ENCODE results near the gene ASH1L.

ASH1L gene

GRCh38 chr1:155561779-155562580 lies 623 bp downstream of the ASH1L start (continued):
- TF ChIP-seq, protein P1, sequence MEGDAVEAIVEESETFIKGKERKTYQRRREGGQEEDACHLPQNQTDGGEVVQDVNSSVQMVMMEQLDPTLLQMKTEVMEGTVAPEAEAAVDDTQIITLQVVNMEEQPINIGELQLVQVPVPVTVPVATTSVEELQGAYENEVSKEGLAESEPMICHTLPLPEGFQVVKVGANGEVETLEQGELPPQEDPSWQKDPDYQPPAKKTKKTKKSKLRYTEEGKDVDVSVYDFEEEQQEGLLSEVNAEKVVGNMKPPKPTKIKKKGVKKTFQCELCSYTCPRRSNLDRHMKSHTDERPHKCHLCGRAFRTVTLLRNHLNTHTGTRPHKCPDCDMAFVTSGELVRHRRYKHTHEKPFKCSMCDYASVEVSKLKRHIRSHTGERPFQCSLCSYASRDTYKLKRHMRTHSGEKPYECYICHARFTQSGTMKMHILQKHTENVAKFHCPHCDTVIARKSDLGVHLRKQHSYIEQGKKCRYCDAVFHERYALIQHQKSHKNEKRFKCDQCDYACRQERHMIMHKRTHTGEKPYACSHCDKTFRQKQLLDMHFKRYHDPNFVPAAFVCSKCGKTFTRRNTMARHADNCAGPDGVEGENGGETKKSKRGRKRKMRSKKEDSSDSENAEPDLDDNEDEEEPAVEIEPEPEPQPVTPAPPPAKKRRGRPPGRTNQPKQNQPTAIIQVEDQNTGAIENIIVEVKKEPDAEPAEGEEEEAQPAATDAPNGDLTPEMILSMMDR (tag by site-specific recombination; IDR thresholded peaks at IDR 0.05) = peak; percentile 42
- peak; percentile 74 for TF ChIP-seq ZBTB17 (tag by site-specific recombination; IDR thresholded peaks at IDR 0.05)
- peak; percentile 17 for TF ChIP-seq ZNF24 (tag by site-specific recombination; IDR thresholded peaks at IDR 0.05)
- TF ChIP-seq SP2 (tag by site-specific recombination; IDR thresholded peaks at IDR 0.05) = peak; percentile 45

- no peaks in the 10 kb centered on the region for H3K4me1 ChIP-seq (ENCODE audit: control insufficient read depth, insufficient read depth, low read length)
- TF ChIP-seq ZNF223 (tag by site-specific recombination; IDR thresholded peaks at IDR 0.05) (no peak), ZNF121 (tag by site-specific recombination; IDR thresholded peaks at IDR 0.05) (peak; percentile 59; the same call in 1 of the 2 replicates), ZNF623 (tag by site-specific recombination; IDR thresholded peaks at IDR 0.05) (no peak)
- ChIA-PET POLR2A (interaction anchor here (0.7 kb wide), 1 partner anchor 277 kb away, joined by 3 read pairs; no protein-coding TSS in a partner anchor), CTCF (interaction anchor here (0.6 to 0.8 kb wide), 2 partner anchors 52 to 88 kb away, joined by 3 read pairs; no protein-coding TSS in a partner anchor)
- H3K27ac ChIP-seq (ENCODE audit: extremely low read depth, low read depth, low read length) = no peak overlapping the region
- H3K36me3 ChIP-seq (ENCODE audit: control insufficient read depth in 2 of 2, insufficient read depth in 1 of 2, low read length in 2 of 2) = peaks cover 6 to 11% of the 10 kb centered on the region in 2 experiments; a peak in 2 of 3 replicates
- H3K9me3 ChIP-seq (ENCODE audit: control insufficient read depth, insufficient read depth, low read depth, low read length) = no peaks in the 10 kb centered on the region
- H3K4me3 ChIP-seq (ENCODE audit: low read depth, low read length) = no peak overlapping the region
Observed at GRCh38 chr1:155555915-155556314, 6.7 kb downstream of the ASH1L start.

- peak; percentile 33; the same call in 1 of the 2 replicates for TF ChIP-seq ZNF341 (tag by site-specific recombination; IDR thresholded peaks at IDR 0.05; ENCODE audit: low read depth)
- TF ChIP-seq, protein P2, sequence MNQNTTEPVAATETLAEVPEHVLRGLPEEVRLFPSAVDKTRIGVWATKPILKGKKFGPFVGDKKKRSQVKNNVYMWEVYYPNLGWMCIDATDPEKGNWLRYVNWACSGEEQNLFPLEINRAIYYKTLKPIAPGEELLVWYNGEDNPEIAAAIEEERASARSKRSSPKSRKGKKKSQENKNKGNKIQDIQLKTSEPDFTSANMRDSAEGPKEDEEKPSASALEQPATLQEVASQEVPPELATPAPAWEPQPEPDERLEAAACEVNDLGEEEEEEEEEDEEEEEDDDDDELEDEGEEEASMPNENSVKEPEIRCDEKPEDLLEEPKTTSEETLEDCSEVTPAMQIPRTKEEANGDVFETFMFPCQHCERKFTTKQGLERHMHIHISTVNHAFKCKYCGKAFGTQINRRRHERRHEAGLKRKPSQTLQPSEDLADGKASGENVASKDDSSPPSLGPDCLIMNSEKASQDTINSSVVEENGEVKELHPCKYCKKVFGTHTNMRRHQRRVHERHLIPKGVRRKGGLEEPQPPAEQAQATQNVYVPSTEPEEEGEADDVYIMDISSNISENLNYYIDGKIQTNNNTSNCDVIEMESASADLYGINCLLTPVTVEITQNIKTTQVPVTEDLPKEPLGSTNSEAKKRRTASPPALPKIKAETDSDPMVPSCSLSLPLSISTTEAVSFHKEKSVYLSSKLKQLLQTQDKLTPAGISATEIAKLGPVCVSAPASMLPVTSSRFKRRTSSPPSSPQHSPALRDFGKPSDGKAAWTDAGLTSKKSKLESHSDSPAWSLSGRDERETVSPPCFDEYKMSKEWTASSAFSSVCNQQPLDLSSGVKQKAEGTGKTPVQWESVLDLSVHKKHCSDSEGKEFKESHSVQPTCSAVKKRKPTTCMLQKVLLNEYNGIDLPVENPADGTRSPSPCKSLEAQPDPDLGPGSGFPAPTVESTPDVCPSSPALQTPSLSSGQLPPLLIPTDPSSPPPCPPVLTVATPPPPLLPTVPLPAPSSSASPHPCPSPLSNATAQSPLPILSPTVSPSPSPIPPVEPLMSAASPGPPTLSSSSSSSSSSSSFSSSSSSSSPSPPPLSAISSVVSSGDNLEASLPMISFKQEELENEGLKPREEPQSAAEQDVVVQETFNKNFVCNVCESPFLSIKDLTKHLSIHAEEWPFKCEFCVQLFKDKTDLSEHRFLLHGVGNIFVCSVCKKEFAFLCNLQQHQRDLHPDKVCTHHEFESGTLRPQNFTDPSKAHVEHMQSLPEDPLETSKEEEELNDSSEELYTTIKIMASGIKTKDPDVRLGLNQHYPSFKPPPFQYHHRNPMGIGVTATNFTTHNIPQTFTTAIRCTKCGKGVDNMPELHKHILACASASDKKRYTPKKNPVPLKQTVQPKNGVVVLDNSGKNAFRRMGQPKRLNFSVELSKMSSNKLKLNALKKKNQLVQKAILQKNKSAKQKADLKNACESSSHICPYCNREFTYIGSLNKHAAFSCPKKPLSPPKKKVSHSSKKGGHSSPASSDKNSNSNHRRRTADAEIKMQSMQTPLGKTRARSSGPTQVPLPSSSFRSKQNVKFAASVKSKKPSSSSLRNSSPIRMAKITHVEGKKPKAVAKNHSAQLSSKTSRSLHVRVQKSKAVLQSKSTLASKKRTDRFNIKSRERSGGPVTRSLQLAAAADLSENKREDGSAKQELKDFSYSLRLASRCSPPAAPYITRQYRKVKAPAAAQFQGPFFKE (tag by site-specific recombination; IDR thresholded peaks at IDR 0.05; ENCODE audit: borderline replicate concordance) = no peak
- no peaks in the 10 kb centered on the region for H3K4me1 ChIP-seq (ENCODE audit: control insufficient read depth, insufficient read depth, low read length)
- H3K27ac ChIP-seq (ENCODE audit: extremely low read depth, low read depth, low read length) = no peak overlapping the region
- POLR2A ChIA-PET = no interaction called here
- H3K9me3 ChIP-seq (ENCODE audit: control insufficient read depth, insufficient read depth, low read depth, low read length) = no peaks in the 10 kb centered on the region
- no peak overlapping the region for H3K4me3 ChIP-seq (ENCODE audit: low read depth, low read length)
- peaks cover 6 to 11% of the 10 kb centered on the region in 2 experiments; a peak in 2 of 3 replicates for H3K36me3 ChIP-seq (ENCODE audit: control insufficient read depth in 2 of 2, insufficient read depth in 1 of 2, low read length in 2 of 2)
- CTCF ChIA-PET = no interaction called here
Observed at GRCh38 chr1:155553349-155553748, 9.3 kb downstream of the ASH1L start.

GRCh38 chr1:155548706-155549105 lies 13.9 kb downstream of the ASH1L start:
- ChIA-PET POLR2A (no interaction called here), CTCF (no interaction called here)
- no peaks in the 10 kb centered on the region; a peak in 1 of 3 replicates for H3K36me3 ChIP-seq (ENCODE audit: control insufficient read depth in 2 of 2, insufficient read depth in 1 of 2, low read length in 2 of 2)
- no peak overlapping the region for H3K27ac ChIP-seq (ENCODE audit: extremely low read depth, low read depth, low read length)
- no peaks in the 10 kb centered on the region for H3K9me3 ChIP-seq (ENCODE audit: control insufficient read depth, insufficient read depth, low read depth, low read length)
- no peaks in the 10 kb centered on the region for H3K4me1 ChIP-seq (ENCODE audit: control insufficient read depth, insufficient read depth, low read length)
- no peak overlapping the region for H3K4me3 ChIP-seq (ENCODE audit: low read depth, low read length)
- TF ChIP-seq ZNF292 (tag by site-specific recombination; IDR thresholded peaks at IDR 0.05; ENCODE audit: borderline replicate concordance, low read depth) (no peak), TCF7L2 (IDR thresholded peaks at IDR 0.05; ENCODE audit: borderline replicate concordance, low read depth, low read length) (no peak), GFI1B (tag by site-specific recombination; IDR thresholded peaks at IDR 0.05) (no peak), ZNF398 (tag by site-specific recombination; IDR thresholded peaks at IDR 0.05) (no peak), ZNF530 (tag by site-specific recombination; IDR thresholded peaks at IDR 0.05; ENCODE audit: low read depth) (no peak), ZNF274 (IDR thresholded peaks at IDR 0.05; ENCODE audit: low read length) (no peak), ZNF274 (tag by site-specific recombination; IDR thresholded peaks at IDR 0.05; ENCODE audit: borderline replicate concordance) (no peak), ZIC2 (tag by site-specific recombination; IDR thresholded peaks at IDR 0.05) (no peak), ZNF24 (tag by site-specific recombination; IDR thresholded peaks at IDR 0.05) (no peak), ZNF23 (tag by site-specific recombination; IDR thresholded peaks at IDR 0.05; ENCODE audit: borderline replicate concordance) (no peak), ZNF837 (tag by site-specific recombination; IDR thresholded peaks at IDR 0.05) (no peak)
